PC-9 (cell line): ENCODE data around the gene EPHA2. TPM values are rescaled to one million over a fixed set of nuclear protein-coding genes. Genes with fewer than 3 reads are reported as not detected.

Experiments
- BruUV-seq: library from RNA; stranded (reverse); fragments of 400-500 nt; replicated peaks from 2 replicates; lab custom pipeline; 2021; lab: Mats Ljungman, UMichigan
- CTCF ChIA-PET: fragments of 300-600 bp; sonication (Branson Sonifier 250); formaldehyde crosslinking; loops from one replicate; lab custom pipeline; 2022; ENCODE audit warnings: antibody characterized with exemption; lab: Charles Lee
- POLR2A ChIA-PET: fragments of 300-600 bp; sonication (Branson Sonifier 250); formaldehyde crosslinking; loops from one replicate; lab custom pipeline; 2022; ENCODE audit warnings: antibody characterized with exemption; ENCODE audit not compliant: unreplicated experiment; lab: Charles Lee
- DNase-seq, 2 experiments: peaks; one replicate each; pipeline versions ENCODE4 v3.0.0 to v3.0.0-alpha.2; 2015 to 2022; ENCODE audit warnings: mixed read lengths in 1 of 2
- H2AFZ ChIP-seq: fragments of 200-600 bp; sonication (generic); 2 replicates; pipeline ENCODE4 v1.8.1; 2017; ENCODE audit warnings: antibody characterized with exemption
- H3F3A ChIP-seq: fragments of 200-600 bp; sonication (generic); 2 replicates; pipeline ENCODE4 v1.8.1; 2017; ENCODE audit warnings: antibody characterized with exemption, mild to moderate bottlenecking, low read depth; ENCODE audit not compliant: insufficient read depth
- H3K27ac ChIP-seq: fragments of 200-600 bp; sonication (generic); 2 replicates; pipeline ENCODE4 v1.6.1; 2016; ENCODE audit warnings: mixed run types
- H3K27me3 ChIP-seq: fragments of 200-600 bp; sonication (generic); 2 replicates; pipeline ENCODE4 v1.6.1; 2016; ENCODE audit warnings: low read depth, mixed run types; ENCODE audit not compliant: insufficient read depth
- H3K36me3 ChIP-seq: fragments of 200-600 bp; sonication (generic); 2 replicates; pipeline ENCODE4 v1.6.1; 2016; ENCODE audit warnings: low read depth, mixed run types
- H3K4me1 ChIP-seq: fragments of 200-600 bp; sonication (generic); replicated peaks from 2 replicates; pipeline ENCODE4 v1.6.1; 2016; ENCODE audit warnings: mixed run types; ENCODE audit not compliant: insufficient read depth
- H3K4me2 ChIP-seq: fragments of 200-600 bp; sonication (generic); 2 replicates; pipeline ENCODE4 v1.6.1; 2017; ENCODE audit warnings: mixed run types
- H3K4me3 ChIP-seq: fragments of 200-600 bp; sonication (generic); 2 replicates; pipeline ENCODE4 v1.6.1; 2016; ENCODE audit warnings: mixed run types
- H3K79me2 ChIP-seq: fragments of 200-600 bp; sonication (generic); 2 replicates; pipeline ENCODE4 v1.6.1; 2017; ENCODE audit warnings: low read depth, mixed run types
- H3K9me2 ChIP-seq: fragments of 200-600 bp; sonication (generic); 2 replicates; pipeline ENCODE4 v1.8.1; 2017; ENCODE audit warnings: mild to moderate bottlenecking; ENCODE audit not compliant: insufficient read depth
- H3K9me3 ChIP-seq: fragments of 200-600 bp; sonication (generic); 2 replicates; pipeline ENCODE4 v1.8.1; 2016; ENCODE audit warnings: low read depth; ENCODE audit not compliant: insufficient read depth
- H4K20me1 ChIP-seq: fragments of 200-600 bp; sonication (generic); 2 replicates; pipeline ENCODE4 v1.8.1; 2017; ENCODE audit not compliant: insufficient read depth
- EZH2 ChIP-seq: fragments of 200-600 bp; sonication (generic); IDR thresholded peaks from 2 replicates; pipeline ENCODE4 v1.8.0; 2017; ENCODE audit warnings: antibody characterized with exemption, low read depth
- intact Hi-C: fragments of 100-400 bp; cut with micrococcal nuclease; formaldehyde crosslinking; loops from one replicate; pipeline ENCODE4 v1.10.0; 2022; ENCODE audit not compliant: unreplicated experiment
- total RNA-seq: library from RNA; stranded (reverse); gene quantifications from 2 replicates; pipeline ENCODE4 v1.2.3, GENCODE V29; 2021
- TF ChIP-seq, protein P1 (sequence below): fragments of 200-600 bp; sonication (generic); conservative IDR thresholded peaks from 2 replicates; pipeline ENCODE4 v1.6.1; 2017; ENCODE audit warnings: mixed run types, antibody characterized with exemption, mild to moderate bottlenecking, moderate library complexity

Gene EPHA2
- total RNA-seq, 1 experiment from 2014 or later = 48.3 TPM

- ChIA-PET POLR2A (interaction anchor here (0.6 kb wide), 1 partner anchor 20 kb away, joined by 12 read pairs; no protein-coding TSS in a partner anchor), CTCF (no interaction called here)
- BruUV-seq = no TSS peak
- no peak for TF ChIP-seq EZH2
- TF ChIP-seq, protein P1, sequence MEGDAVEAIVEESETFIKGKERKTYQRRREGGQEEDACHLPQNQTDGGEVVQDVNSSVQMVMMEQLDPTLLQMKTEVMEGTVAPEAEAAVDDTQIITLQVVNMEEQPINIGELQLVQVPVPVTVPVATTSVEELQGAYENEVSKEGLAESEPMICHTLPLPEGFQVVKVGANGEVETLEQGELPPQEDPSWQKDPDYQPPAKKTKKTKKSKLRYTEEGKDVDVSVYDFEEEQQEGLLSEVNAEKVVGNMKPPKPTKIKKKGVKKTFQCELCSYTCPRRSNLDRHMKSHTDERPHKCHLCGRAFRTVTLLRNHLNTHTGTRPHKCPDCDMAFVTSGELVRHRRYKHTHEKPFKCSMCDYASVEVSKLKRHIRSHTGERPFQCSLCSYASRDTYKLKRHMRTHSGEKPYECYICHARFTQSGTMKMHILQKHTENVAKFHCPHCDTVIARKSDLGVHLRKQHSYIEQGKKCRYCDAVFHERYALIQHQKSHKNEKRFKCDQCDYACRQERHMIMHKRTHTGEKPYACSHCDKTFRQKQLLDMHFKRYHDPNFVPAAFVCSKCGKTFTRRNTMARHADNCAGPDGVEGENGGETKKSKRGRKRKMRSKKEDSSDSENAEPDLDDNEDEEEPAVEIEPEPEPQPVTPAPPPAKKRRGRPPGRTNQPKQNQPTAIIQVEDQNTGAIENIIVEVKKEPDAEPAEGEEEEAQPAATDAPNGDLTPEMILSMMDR = no peak
- Histone ChIP-seq H3K4me3 (peak overlapping the region; percentile 29; the same call in 1 of the 2 replicates), H3F3A (peaks cover 84% of the 10 kb centered on the region), H3K4me2 (peak overlapping the region; percentile 96), H3K79me2 (peaks cover 85% of the 10 kb centered on the region), H3K9me3 (no peaks in the 10 kb centered on the region), H2AFZ (no peak overlapping the region), H3K4me1 (peaks cover 87% of the 10 kb centered on the region), H3K9me2 (no peaks in the 10 kb centered on the region), H3K36me3 (peaks cover 17% of the 10 kb centered on the region; the same call in 1 of the 2 replicates), H4K20me1 (no peaks in the 10 kb centered on the region; the same call in 1 of the 2 replicates), H3K27ac (peak overlapping the region; percentile 92), H3K27me3 (no peaks in the 10 kb centered on the region)
- intact Hi-C loops = loop anchor here (2.0 to 10.0 kb wide), 3 partner anchors 75 to 617 kb away; partner anchors contain the start of genes CASP9 and DNAJC16
- DNase-seq = no peak
Observed at GRCh38 chr1:16141573-16142336, 14.1 kb downstream of the EPHA2 start.

DNA sequence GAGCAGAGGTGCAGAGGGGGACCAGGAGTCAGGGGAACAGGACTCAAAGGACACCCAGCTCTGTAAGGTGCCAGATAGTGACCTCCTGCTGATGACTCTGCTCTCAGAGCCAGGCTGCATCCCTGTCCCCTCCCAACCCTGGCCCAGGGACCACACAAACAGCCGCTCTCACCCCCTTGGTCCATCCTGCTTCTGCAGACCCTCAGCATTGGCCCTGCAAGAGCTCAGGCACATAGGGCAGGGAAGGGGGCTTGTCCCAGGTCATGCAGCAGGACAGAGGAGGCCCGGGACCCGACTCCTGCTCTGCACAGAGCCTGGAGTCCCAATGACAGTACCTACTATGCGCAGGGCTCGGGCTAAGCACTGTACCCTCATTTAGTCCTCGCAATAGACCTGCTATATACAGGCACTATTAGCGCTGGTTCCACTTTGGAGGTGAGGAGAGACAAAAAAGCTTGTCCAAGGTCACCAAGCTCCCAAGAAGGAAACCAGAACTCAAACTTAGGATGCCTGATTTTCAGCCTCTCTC is 15.7 kb downstream of the EPHA2 start:
- Histone ChIP-seq H3K9me2 (no peaks in the 10 kb centered on the region), H3K4me3 (peak overlapping the region; percentile 24; the same call in 1 of the 2 replicates)
- BruUV-seq = no TSS peak

GRCh38 chr1:16139473-16139962 is 16.4 kb downstream of the EPHA2 start:
- H3K27ac ChIP-seq = peak overlapping the region; percentile 92
- H3K4me2 ChIP-seq = peak overlapping the region; percentile 96
- no peak for TF ChIP-seq EZH2
- TF ChIP-seq, protein P1 = no peak; the same call in 1 of the 2 replicates
- ChIA-PET POLR2A (no interaction called here), CTCF (interaction anchor here (0.6 kb wide), 1 partner anchor 563 kb away, joined by 8 read pairs; no protein-coding TSS in a partner anchor)
- H3K4me1 ChIP-seq = peaks cover 72% of the 10 kb centered on the region
- BruUV-seq = no TSS peak
- peaks cover 32% of the 10 kb centered on the region for H3K36me3 ChIP-seq
- no peaks in the 10 kb centered on the region for H3K9me3 ChIP-seq
- DNase-seq = peak; percentile 47 to 89
- H3K27me3 ChIP-seq = no peaks in the 10 kb centered on the region
- H3F3A ChIP-seq = peaks cover 77% of the 10 kb centered on the region
- H2AFZ ChIP-seq = no peak overlapping the region
- intact Hi-C loops = loop anchor here (1.0 kb wide), 1 partner anchor 48 kb away; no protein-coding TSS in a partner anchor
- peaks cover 88% of the 10 kb centered on the region for H3K79me2 ChIP-seq
- H3K9me2 ChIP-seq = no peaks in the 10 kb centered on the region
- no peaks in the 10 kb centered on the region; the same call in 1 of the 2 replicates for H4K20me1 ChIP-seq
- H3K4me3 ChIP-seq = peak overlapping the region; percentile 33; the same call in 1 of the 2 replicates

More for the DNA sequence above, 15.7 kb downstream of the EPHA2 start:
- Histone ChIP-seq H4K20me1 (no peaks in the 10 kb centered on the region; the same call in 1 of the 2 replicates), H2AFZ (no peak overlapping the region), H3F3A (peaks cover 77% of the 10 kb centered on the region), H3K36me3 (peaks cover 26% of the 10 kb centered on the region; the same call in 1 of the 2 replicates), H3K4me2 (peak overlapping the region; percentile 96), H3K4me1 (peaks cover 73% of the 10 kb centered on the region), H3K9me3 (no peaks in the 10 kb centered on the region), H3K79me2 (peaks cover 87% of the 10 kb centered on the region), H3K27me3 (no peaks in the 10 kb centered on the region), H3K27ac (peak overlapping the region; percentile 92)
- intact Hi-C loops = loop anchor here (10.0 kb wide), 2 partner anchors 345 to 615 kb away; partner anchors contain the start of genes CASP9 and DNAJC16
- no peak for TF ChIP-seq EZH2
- TF ChIP-seq, protein P1 = no peak
- DNase-seq = no peak
- ChIA-PET POLR2A (no interaction called here), CTCF (no interaction called here)
